Endometrial microvascular endothelial cells (primary cell): Measurements from ENCODE around the gene KRTAP10-7. TPM values are rescaled to one million over a fixed set of nuclear protein-coding genes. Genes with fewer than 3 reads are reported as not detected.
"Not testable (repeated sequence)": the region's sequence is repeated elsewhere in the genome, so short reads cannot be mapped to it uniquely, and the experiment has no call there.

Experiments
- in situ Hi-C: cut with HindIII; loops from 2 replicates; pipeline ENCODE4 v1.10.0; 2017; ENCODE audit warnings: low sequenced_read_pairs, low pct_unique_long_range_greater_than_20kb; ENCODE audit errors: inconsistent ontology term
- total RNA-seq: library from RNA; depleted of rRNA; stranded (reverse); fragments of >200 nt; gene quantifications from one replicate; pipeline ENCODE4 v1.2.3, GENCODE V29; 2015; ENCODE audit errors: inconsistent ontology term

Gene KRTAP10-7
- total RNA-seq, 1 donor from 2014 or later, result not detected

DNA sequence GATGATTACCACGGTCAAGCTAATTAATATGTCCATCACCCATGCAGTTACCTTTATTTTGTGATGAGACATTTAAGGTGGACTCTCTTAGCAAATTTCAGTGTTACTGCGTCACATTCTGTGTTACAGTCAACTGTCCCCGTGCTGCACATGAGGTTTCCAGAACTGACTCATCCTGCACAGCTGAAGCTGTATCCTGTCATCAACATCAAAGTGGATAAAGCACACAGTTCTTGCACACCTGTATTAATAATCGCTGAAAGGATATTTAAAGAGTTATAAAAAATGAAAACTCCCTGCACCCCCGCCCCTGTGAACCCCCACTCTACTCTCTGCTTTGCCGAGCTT is 16.6 kb upstream of the KRTAP10-7 start:
- in situ Hi-C loops, result no loop called here

GRCh38 chr21:44585892-44586291 is 14.5 kb upstream of the KRTAP10-7 start:
- in situ Hi-C loops, result no loop called here

DNA sequence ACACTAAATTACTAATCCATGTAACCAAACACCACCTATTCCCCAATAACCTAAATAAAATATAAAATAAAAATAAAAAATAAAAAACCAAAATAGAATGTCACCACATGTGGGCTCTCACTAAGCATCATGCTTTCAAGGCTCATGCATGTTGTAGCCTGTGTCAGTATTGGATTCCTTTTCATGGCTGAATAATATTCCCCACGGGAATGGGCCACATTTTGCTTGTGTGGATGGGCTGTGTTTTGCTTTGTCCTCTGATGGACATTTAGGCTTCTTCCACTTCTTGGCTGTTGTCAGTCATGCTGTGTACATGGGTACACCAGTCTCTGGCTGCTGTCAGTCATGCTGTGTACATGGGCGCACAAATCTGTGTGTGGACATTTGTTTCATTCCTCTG is 11.3 kb upstream of the KRTAP10-7 start:
- in situ Hi-C loops, result no loop called here

- in situ Hi-C loops, result no loop called here
Observed at GRCh38 chr21:44589586-44590305, 10.7 kb upstream of the KRTAP10-7 start.

DNA sequence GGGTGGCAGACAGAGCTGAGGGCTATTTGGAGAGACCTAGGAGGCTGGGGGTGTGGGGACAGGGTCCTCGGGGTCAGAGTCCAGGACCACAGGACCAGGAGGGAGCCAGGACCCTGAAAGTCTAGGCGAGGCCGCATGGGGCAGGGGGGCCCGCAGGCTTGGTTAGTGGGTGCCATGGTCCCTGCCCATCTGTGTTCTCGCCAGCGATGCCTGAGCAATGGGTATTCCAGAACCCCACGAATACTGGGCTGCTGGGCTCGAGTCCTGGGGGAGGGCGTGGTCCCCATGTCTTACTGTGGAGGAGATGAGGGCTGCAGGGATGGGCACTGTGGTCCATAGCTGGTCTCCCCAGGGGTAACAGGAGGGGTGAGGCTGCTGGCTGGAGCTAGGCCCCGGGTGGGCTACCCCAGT is 10.1 kb upstream of the KRTAP10-7 start:
- in situ Hi-C loops, result no loop called here

DNA sequence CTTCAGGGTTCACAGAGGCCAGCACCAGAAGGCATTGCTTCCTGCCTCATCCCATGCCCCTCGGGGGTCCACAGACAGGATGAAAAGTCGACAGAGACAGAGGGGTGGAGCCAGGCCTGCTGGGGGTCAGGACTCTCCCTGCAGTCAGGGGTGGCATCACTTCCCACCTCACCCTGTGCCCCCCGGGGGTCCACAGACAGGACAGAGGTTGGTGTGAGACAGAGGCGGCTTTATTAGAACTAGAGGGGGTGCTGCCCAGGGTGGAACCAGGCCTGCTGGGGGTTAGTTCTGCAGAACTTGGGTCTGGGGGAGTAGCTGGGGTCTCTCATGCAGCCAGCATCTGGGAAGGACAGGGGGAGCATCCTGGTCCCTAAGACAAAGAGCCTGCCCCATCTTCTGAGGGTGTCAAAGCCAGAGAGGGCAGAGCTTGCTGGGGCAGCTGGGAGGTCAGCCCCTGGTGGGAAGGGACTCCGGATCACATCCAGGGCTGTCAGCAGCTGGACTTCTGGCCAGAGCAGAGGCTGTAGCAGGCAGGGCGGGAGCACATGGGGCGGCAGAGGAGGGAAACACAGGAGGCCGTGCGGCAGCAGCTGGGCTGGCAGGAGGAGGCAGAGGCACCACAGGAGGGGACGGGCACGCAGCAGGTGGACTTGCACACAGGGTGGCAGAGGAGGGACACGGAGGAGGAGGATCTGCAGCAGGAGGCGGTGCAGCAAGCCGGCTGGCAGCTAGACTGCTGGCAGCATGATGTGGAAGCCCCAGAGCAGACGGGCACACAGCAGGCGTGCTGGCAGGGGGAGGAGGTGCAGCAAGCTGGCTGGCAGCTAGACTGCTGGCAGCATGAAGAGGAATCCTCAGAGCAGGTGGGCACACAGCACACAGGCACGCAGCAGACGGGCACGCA is 9.2 kb upstream of the KRTAP10-7 start:
- in situ Hi-C loops, result not testable (repeated sequence)

- in situ Hi-C loops, result not testable (repeated sequence)
Observed at GRCh38 chr21:44591801-44592130, 8.6 kb upstream of the KRTAP10-7 start.

GRCh38 chr21:44592446-44593311 is 7.7 kb upstream of the KRTAP10-7 start, which contains the start of gene KRTAP10-6:
Gene KRTAP10-6 (minus strand): TSS chr21:44592505. CDS start chr21:44592484, 21 bp downstream.
- in situ Hi-C loops, result no loop called here

DNA sequence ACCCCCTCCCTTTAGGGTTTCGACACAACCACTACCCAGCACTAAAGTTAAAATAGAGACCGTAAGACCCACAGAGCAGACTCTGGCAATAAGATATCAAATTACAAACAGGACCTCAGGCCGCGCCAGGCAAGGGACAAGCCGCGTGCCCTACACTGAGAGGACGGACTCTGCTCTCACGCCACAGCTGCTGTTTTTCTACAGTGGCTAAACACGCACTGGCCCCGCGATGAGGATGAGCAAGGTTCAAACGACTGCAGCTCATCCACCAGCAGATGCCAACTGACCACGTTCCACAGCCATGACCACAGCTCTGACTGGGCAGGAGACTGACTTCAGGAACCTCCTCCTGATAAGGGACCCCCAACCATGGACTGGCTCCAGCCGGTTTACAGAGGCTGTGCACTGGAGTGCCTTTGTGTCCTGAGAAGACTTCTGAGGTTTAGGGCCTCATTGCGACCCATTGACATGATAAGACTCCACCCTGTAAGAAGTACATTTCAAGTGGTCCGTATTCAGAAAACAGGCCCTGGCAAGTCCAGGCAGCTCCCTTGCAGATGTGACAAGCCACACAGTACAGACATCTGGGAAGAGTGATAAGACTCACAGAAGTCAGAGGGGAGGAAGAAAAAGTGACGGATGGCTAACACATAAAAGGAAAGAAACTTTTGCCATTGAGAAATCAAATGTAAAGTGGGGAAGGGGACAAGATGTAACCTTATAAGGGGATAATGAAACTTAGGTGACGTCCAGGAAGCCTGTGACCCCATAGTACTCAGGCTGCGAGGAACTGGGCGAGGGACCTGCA is 6.6 kb upstream of the KRTAP10-7 start:
- in situ Hi-C loops, result no loop called here

DNA sequence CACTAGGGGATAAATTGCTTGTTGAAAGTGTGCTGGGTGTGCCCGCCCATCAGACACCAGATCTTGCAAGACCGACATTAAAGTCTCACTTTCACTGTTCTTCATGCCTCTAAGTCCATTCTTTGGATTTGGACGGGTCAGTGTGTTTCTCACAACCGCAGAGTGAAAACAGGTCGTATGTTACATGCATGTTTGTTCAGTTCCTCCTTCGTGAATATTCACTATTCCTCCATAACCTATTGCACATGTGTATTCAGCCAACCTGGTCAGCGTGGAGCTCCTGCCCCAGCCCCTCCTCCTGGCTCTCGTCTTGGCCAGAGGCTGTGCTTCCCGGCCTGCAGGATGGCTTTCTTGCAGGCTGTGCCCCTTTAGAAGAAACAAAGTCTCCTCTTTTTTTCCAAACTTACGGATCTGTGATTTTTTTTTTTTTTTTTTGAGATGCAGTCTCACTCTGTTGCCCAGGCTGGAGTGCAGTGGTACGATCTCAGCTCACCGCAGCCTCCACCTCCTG is 5.9 kb upstream of the KRTAP10-7 start:
- in situ Hi-C loops, result no loop called here

GRCh38 chr21:44595524-44595923 is 4.9 kb upstream of the KRTAP10-7 start:
- in situ Hi-C loops, result no loop called here

DNA sequence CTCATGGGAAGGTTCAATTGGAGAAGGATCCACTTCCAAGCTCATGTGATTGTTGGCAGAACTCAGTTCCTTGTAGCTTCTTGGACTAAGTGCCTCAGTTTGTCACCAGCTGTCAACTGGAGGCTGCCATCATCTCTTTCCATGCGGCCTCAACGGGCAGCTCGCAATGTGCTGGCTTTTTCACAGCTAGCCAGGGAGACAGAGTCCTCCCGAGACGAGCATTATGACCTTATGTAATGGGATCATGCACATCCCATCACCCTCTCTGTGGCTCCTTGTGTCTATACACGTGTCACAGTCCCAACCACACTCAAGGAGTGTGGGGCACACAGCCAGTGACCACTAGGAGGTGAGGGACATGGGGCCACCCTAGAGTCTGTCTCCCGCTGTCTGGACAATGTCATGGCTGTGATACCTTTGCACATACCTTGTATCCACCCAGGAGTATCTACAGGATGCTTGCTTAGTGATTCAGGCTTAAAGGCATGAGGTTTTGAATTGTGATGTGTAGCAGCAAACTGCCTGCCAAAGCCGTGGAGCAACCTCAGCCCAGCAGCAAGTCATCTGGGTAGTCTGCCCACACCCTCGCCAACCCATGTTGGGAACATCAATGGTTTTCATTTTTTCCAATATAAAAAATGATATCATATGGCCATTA is 4.2 kb upstream of the KRTAP10-7 start:
- in situ Hi-C loops, result no loop called here

GRCh38 chr21:44598061-44598460 is 2.3 kb upstream of the KRTAP10-7 start:
- in situ Hi-C loops, result no loop called here

DNA sequence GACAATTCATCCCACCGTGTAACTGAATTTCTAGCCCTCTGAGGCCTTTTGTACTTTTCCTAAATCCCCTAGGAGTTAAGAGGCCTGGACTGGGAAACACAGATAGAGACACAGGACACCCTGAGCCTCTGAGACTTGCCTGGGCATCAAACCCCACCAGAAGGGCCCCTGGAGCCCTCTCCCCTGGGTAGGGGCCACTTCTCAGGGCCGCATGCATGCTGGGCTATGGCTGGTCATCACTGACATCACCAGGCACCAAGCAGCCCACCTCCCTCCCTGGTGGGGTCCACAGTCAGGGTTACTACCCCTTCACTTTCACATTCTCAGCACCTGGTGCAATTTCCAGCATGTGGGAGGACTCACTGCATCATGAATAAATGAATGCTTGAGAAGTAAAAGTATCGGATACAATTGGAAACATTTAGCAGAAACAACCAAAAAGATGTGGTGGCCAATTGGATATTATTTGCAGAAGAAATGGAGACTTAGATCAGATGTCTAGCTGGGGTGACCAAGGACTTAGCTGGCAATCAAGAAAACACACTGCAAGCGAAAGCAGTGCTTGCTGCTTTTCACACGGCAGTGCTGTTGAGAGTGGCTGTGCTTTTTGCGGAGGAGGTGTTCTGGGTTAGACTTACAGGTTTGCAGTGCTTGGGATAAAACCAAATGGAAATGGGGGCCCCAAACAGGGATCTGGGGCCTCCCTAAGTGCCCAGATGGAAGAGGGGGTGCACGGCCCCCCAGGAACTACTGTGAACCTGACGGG is 950 bp upstream of the KRTAP10-7 start:
- in situ Hi-C loops, result no loop called here

DNA sequence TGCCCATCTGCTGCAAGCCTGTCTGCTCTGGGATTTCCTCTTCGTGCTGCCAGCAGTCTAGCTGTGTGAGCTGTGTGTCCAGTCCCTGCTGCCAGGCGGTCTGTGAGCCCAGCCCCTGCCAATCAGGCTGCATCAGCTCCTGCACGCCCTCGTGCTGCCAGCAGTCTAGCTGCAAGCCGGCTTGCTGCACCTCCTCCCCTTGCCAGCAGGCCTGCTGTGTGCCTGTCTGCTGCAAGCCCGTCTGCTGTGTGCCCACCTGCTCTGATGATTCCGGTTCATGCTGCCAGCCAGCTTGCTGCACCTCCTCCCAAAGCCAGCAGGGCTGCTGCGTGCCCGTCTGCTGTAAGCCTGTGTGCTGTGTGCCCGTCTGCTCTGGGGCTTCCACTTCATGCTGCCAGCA is 694 bp downstream of the KRTAP10-7 start:
- in situ Hi-C loops, result not testable (repeated sequence)

DNA sequence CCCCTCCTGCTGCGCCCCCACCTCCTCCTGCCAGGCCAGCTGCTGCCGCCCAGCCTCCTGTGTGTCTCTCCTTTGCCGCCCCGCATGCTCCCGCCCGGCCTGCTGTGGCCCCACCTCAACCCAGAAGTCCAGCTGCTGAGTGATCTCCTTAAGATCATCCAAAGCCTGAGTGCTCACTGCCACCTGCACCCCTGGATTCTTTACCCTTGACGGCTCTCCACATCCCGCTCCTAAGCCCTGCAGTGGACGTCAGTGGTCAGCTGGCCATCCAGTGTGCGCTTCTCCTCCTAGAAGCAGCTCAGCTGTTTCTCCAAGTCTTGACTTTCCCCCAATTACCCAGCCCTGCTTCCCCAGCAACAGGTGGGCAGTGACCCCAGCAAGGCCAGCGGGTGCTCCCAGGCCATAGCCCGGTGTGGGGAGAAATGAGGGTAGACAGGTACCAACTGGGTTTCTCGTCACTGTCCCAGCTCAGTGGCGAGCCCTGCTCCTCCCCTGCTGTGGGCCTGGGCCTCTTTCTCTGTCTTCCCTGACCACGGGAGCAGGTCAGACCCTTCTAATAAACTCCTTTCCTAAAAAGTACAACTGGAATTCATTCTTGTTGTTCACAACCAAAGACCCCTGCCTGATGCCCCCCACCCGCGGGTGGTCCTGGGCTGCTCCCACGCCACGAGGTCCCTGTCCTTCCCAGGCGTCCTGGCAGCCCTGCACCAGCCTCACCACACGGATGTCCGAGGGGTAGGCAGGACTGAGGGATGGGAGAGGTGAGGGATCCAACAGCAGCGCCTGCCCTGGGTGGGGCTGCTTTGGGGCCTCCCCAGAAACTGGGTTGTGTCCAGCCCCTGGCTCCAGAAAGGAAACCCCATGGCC is 1.4 kb downstream of the KRTAP10-7 start:
- in situ Hi-C loops, result no loop called here
